Measurements from ENCODE around the gene UBE3D. TPM values are rescaled to one million over a fixed set of nuclear protein-coding genes. Genes with fewer than 3 reads are reported as not detected.

The UBE3D gene
- total RNA-seq, 4 donors from 2014 or later, result 4.9 to 12.1 (median 10.0) TPM

- TF ChIP-seq CTCF (IDR thresholded peaks at IDR 0.05; ENCODE audit: low read depth), result no peak
Observed at GRCh38 chr6:82978362-82978945, 87.2 kb downstream of the UBE3D start.

- TF ChIP-seq CTCF (IDR thresholded peaks at IDR 0.05; ENCODE audit: low read depth), result no peak
Observed at GRCh38 chr6:82976179-82976578, 89.5 kb downstream of the UBE3D start.

GRCh38 chr6:82971877-82972460 is 93.7 kb downstream of the UBE3D start:
- no peak for TF ChIP-seq CTCF (IDR thresholded peaks at IDR 0.05; ENCODE audit: low read depth)

- no peak for TF ChIP-seq CTCF (IDR thresholded peaks at IDR 0.05; ENCODE audit: low read depth)
Observed at GRCh38 chr6:82970839-82971238, 94.8 kb downstream of the UBE3D start.

- TF ChIP-seq CTCF (IDR thresholded peaks at IDR 0.05; ENCODE audit: low read depth), result no peak
Observed at GRCh38 chr6:82968708-82969107, 96.9 kb downstream of the UBE3D start.

GRCh38 chr6:82963191-82963925 is 102.3 kb downstream of the UBE3D start:
- no peak for TF ChIP-seq CTCF (IDR thresholded peaks at IDR 0.05; ENCODE audit: low read depth)

- no peak for TF ChIP-seq CTCF (IDR thresholded peaks at IDR 0.05; ENCODE audit: low read depth)
Observed at GRCh38 chr6:82959385-82959941, 106.2 kb downstream of the UBE3D start.
